ENCODE data around the gene TCF19. TPM values are rescaled to one million over a fixed set of nuclear protein-coding genes. Genes with fewer than 3 reads are reported as not detected.

The TCF19 gene
- total RNA-seq, 1 experiment from 2014 or later = 49.5 TPM

DNA sequence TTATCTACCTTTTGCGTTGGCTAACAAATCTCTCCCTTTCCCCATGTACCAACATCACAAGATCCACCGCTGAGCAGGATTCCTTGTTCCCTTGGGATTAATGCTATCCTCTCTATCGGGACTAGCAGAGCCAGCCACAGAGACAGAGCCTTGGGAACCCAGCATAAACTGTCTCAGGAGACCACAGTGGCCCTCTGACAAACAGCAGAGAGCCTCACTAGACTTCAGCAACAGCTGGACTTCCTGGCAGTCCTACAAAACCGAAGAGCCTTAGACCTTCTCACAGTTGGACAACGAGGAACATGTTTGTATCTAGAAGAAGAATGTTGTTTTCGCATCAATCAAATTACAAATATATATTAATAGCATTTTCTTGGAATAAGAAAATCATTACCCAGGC is 51.7 kb downstream of the TCF19 start:
- TF ChIP-seq, protein P1, sequence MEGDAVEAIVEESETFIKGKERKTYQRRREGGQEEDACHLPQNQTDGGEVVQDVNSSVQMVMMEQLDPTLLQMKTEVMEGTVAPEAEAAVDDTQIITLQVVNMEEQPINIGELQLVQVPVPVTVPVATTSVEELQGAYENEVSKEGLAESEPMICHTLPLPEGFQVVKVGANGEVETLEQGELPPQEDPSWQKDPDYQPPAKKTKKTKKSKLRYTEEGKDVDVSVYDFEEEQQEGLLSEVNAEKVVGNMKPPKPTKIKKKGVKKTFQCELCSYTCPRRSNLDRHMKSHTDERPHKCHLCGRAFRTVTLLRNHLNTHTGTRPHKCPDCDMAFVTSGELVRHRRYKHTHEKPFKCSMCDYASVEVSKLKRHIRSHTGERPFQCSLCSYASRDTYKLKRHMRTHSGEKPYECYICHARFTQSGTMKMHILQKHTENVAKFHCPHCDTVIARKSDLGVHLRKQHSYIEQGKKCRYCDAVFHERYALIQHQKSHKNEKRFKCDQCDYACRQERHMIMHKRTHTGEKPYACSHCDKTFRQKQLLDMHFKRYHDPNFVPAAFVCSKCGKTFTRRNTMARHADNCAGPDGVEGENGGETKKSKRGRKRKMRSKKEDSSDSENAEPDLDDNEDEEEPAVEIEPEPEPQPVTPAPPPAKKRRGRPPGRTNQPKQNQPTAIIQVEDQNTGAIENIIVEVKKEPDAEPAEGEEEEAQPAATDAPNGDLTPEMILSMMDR (IDR thresholded peaks at IDR 0.05; ENCODE audit: unreplicated experiment) = no peak

DNA sequence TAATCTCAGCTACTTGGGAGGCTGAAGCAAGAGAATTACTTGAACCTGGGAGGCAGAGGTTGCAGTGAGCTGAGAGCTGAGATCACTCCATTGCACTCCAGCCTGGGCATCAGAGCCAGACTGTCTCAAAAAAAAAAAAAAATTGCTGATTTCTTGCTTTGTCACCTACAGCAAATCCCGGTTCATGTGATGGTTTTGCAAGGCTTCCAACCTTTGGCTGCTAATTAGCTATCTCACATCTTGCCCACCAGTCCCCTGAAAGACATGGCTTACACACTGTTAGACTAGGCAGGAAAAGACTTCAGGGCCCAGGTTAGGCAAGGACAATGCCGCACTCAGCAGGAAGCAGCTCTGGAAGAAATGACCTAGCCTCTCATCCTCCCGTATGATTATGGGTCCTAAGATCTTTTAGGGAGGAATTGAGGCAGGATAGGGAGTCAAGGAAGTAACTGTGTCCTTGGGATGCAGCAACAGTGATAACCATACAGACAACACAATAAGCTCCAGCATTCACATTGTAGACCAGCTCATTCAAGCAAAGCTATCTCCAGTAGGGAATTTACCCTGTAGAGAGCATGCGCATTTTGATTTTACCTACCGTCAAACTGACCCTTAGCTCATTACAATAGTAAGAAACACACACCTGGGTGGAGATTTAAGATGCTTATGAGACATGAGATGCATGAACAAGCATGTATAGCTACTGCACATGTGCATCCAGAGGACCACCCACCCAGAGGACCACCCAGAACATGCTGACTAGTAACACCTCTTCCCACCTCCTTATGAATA is 52.5 kb downstream of the TCF19 start:
- Mint-ChIP-seq H3K27ac (ENCODE audit: unreplicated experiment) (no peak overlapping the region), H3K4me3 (ENCODE audit: low read depth, unreplicated experiment) (no peak overlapping the region), H3K36me3 (ENCODE audit: insufficient read depth, unreplicated experiment) (peaks cover 4% of the 10 kb centered on the region), H3K4me1 (ENCODE audit: low read depth, unreplicated experiment) (peaks cover 5% of the 10 kb centered on the region), H3K9me3 (ENCODE audit: low read depth, unreplicated experiment) (no peaks in the 10 kb centered on the region), H3K27me3 (ENCODE audit: unreplicated experiment) (no peaks in the 10 kb centered on the region)
- CTCF ChIA-PET = interaction anchor here (0.5 to 0.6 kb wide), 2 partner anchors 118 to 462 kb away, joined by 3 to 8 read pairs; no protein-coding TSS in a partner anchor
- no peak for DNase-seq
- BruUV-seq (replicated peaks) = no TSS peak
- TF ChIP-seq, protein P1 (IDR thresholded peaks at IDR 0.05; ENCODE audit: unreplicated experiment) = no peak
- intact Hi-C loops (cut with micrococcal nuclease; ENCODE audit: unreplicated experiment) = no loop called here

More for the DNA sequence above, 51.7 kb downstream of the TCF19 start:
- CTCF ChIA-PET = interaction anchor here (1.4 kb wide), 1 partner anchor 157 kb away, joined by 3 read pairs; no protein-coding TSS in a partner anchor
- Mint-ChIP-seq H3K27me3 (ENCODE audit: unreplicated experiment) (no peaks in the 10 kb centered on the region), H3K4me1 (ENCODE audit: low read depth, unreplicated experiment) (peaks cover 11% of the 10 kb centered on the region), H3K27ac (ENCODE audit: unreplicated experiment) (no peak overlapping the region), H3K9me3 (ENCODE audit: low read depth, unreplicated experiment) (no peaks in the 10 kb centered on the region), H3K4me3 (ENCODE audit: low read depth, unreplicated experiment) (no peak overlapping the region), H3K36me3 (ENCODE audit: insufficient read depth, unreplicated experiment) (peaks cover 4% of the 10 kb centered on the region)
- intact Hi-C loops (cut with micrococcal nuclease; ENCODE audit: unreplicated experiment) = no loop called here
- BruUV-seq (replicated peaks) = no TSS peak
- no peak for DNase-seq

Other genes with a start within 250 kb of the TCF19 start
- gene VARS2, start 244.4 kb upstream of the TCF19 start, total RNA-seq (2022) = 33.0 and 34.2 TPM in 2 replicates
- gene SFTA2, start 226.4 kb upstream of the TCF19 start, total RNA-seq (2022) = 184 and 246 TPM in 2 replicates
- 0.07 and 0.15 TPM in 2 replicates for gene MUCL3, start 217.6 kb upstream of the TCF19 start, total RNA-seq (2022)
- not detected in 2 replicates for gene MUC21, start 174.9 kb upstream of the TCF19 start, total RNA-seq (2022)
- not detected in 2 replicates for gene MUC22, start 148.1 kb upstream of the TCF19 start, total RNA-seq (2022)
- gene C6orf15, start 46.0 kb upstream of the TCF19 start, total RNA-seq (2022) = not detected in 2 replicates
- gene PSORS1C1, start 43.8 kb upstream of the TCF19 start, total RNA-seq (2022) = 9.4 and 11.0 TPM in 2 replicates
- 0.35 and 0.42 TPM in 2 replicates for gene CDSN, start 38.1 kb upstream of the TCF19 start, total RNA-seq (2022)
- not detected in 2 replicates for gene PSORS1C2, start 19.5 kb upstream of the TCF19 start, total RNA-seq (2022)
- gene CCHCR1, start 787 bp upstream of the TCF19 start, total RNA-seq (2022) = 95.2 and 105 TPM in 2 replicates
- gene POU5F1, start 12.1 kb downstream of the TCF19 start, total RNA-seq (2022) = 25.7 and 32.7 TPM in 2 replicates
- 652 and 1,216 TPM in 2 replicates for gene HLA-C, start 113.5 kb downstream of the TCF19 start, total RNA-seq (2022)
- gene HLA-B, start 198.6 kb downstream of the TCF19 start, total RNA-seq (2022) = 1,078 and 2,594 TPM in 2 replicates
- gene MICA, start 245.0 kb downstream of the TCF19 start, total RNA-seq (2022) = 70.2 and 77.1 TPM in 2 replicates

Measured in Calu3 (cell line).